OCI-LY3 (cell line): ENCODE measurements around the gene HNRNPUL1.

ENCODE experiments used
- CTCF ChIP-seq: fragments of 200-600, 300-600 bp; sonication (generic); IDR thresholded peaks from 2 replicates; pipeline ENCODE4 v1.5.1; 2014; ENCODE audit warnings: antibody characterized with exemption, low read length, low read depth
- EZH2phosphoT487 ChIP-seq: fragments of 200-600 bp; shearing (Covaris generic); IDR thresholded peaks from 2 replicates; pipeline ENCODE4 v1.6.1; 2018; ENCODE audit warnings: antibody characterized with exemption, mixed run types, low read depth

- TF ChIP-seq CTCF, result no peak
- no peak for TF ChIP-seq EZH2phosphoT487
These were observed 75.8 kb downstream of the HNRNPUL1 start for GRCh38 chr19:41339936-41340335.
